GM18511 (cell line): ENCODE data around the gene SLC5A5.
A peak's percentile ranks its signal among the peaks of the same experiment; 100 is the strongest.

Experiments used
- ATAC-seq: cut with Tn5 transposase; IDR thresholded peaks from one replicate; pipeline ENCODE4 v1.9.1; 2021; ENCODE audit warnings: mild to moderate bottlenecking, moderate library complexity; ENCODE audit not compliant: unreplicated experiment

Gene SLC5A5

DNA sequence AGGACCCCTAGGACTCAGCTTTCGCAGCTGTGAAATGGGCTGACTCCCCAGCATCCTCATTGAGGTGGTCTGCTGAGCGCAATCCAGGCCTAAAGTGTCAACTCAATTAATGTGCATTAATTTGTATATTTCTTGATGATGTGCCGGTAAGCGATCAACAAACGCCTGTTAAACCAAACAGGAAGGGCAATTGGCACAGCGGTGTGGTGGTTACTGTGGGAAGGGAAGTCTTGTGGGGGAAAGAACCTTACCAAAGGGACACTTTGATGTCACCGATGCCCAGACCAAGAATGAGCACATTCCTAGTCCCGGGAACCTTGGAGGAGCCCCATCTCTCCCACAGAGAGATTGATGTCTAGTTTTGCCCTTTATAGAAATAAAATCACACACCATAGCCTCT lies 25.6 kb upstream of the SLC5A5 start:
- no peak for ATAC-seq

DNA sequence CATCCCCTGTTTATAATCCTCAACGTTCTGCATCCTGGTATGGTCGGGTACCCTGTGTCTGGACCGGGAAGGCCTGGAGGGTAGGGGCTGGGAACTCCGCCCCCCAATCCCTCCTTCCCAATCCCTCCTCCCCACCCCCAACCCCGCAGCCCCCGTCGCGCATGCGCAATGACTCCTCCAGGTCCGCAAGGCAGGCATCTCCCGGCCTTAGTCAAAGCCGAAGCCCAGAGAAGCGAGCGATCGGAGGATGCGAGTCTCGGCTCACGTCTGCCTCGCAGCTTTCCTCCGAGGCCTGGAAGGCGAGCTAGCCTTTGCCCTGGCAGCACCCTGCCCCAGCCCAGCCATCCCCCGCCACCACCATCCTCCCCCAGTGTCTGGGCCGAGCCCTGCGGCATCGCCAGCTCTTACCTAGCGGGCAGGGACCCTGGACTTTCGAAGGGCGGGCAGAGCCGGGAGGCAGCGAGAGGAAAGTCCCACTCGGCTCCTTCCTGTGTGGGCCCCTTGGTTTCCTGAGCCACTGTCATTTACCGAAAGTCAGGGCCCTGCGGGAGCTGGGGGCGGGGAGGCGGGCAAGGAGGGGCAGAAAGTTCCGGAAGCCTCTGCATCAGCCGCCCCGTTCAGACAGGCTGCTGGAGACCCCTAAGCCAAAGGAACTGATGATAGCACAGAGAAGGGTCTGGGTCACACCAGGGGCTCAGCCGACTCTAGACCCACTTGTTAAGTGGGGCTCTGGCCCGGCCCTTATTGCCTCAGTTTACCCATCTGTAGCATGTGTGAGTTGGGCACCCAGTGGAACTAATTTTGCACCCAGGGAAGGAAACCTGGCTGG lies 24.0 kb upstream of the SLC5A5 start, which contains the start of gene JAK3:
JAK3 (minus strand) TSS at position 445 of the 829 bp plus-strand sequence. CDS start 3,565 bp downstream, outside the sequence.
- peak; percentile 58 for ATAC-seq

DNA sequence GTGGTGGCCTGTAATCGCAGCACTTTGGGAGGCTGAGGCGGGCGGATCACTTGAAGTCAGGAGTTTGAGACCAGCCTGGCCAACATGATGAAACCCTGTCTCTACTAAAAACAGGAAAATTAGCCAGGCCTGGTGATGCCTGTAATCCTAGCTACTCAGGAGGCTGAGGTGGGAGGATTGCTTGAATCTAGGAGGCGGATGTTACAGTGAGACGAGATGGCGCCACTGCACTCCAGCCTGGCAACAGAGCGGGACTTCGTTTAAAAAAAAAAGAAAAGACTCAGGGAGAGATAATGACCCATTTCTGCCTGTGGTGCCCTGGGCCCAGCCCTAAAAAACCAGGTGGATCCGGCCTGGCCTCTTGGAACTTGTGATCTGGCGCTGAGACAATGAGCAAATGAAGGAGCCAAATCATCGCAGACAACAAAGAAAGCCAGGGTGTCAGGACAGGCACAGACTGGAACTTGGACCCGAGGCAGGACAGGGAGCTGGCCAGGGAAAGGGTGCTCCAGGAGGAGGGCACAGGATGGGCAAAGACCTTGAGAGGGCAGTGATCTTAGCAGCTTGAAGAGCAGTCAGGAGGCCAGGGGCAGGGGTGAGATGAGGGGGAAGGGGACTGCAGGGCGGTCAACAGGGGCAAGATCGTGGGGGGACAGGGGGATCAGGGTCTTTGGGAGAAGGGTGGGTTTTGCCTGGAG lies 23.0 kb upstream of the SLC5A5 start:
- ATAC-seq, result no peak

DNA sequence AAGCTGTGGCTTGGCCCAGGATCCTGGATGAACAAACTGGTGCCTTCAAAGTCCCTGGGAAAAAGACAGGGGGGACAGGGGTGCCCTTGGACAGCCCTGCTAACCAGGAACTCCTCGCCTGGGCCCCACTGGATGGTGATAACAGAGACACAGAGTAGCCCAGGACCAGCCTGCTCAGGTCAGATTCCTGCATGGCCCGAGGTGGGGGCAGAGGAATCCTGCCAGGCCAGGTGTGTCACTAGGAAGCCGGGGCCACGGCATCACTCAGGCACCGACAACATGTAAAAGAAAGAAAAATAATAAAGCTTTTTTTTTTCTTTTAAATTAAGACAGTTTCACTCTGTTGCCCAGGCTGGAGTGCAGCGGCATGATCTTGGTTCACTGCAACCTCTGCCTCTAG lies 17.7 kb upstream of the SLC5A5 start:
- no peak for ATAC-seq

DNA sequence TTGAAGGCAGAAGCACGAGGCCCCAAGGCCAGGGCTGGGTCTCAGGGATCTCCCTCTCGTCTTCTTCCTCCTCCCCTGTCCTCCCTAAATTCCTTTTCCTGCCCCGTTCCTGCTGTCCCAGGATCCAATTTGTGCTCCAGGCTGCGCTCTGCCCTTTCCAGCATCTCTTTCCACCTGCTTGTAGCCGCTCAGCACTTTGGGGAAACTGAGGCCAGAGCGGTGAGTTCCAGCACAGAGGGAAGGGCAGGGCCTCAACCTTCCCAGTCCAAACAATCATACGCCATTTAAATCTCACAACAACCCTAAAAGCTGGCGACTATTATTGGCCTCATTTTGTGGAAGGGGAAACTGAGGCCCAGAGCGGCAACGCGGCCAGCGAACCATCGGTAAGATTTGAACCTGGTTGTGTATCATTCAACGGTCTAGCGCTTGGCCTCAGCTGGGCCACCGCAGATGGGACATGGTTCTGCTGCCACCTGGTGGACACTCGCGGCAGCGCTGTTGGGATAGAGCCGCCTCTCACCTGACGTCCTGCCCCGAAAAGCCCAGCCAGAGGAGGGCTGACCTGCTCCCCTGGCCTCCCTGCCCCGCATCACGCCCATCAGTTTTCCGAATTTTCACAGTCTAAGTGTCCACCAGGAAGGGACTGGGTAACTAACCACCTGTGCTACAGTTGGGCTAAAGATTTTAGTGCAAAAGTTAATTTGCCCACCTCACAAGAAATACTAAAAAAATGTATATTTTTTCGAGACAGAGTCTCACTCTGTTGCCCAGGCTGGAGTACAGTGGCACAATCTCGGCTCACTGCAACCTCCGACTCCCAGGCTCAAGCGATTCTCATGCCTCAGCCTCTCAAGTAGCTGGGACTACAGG lies 16.2 kb upstream of the SLC5A5 start:
- no peak for ATAC-seq

DNA sequence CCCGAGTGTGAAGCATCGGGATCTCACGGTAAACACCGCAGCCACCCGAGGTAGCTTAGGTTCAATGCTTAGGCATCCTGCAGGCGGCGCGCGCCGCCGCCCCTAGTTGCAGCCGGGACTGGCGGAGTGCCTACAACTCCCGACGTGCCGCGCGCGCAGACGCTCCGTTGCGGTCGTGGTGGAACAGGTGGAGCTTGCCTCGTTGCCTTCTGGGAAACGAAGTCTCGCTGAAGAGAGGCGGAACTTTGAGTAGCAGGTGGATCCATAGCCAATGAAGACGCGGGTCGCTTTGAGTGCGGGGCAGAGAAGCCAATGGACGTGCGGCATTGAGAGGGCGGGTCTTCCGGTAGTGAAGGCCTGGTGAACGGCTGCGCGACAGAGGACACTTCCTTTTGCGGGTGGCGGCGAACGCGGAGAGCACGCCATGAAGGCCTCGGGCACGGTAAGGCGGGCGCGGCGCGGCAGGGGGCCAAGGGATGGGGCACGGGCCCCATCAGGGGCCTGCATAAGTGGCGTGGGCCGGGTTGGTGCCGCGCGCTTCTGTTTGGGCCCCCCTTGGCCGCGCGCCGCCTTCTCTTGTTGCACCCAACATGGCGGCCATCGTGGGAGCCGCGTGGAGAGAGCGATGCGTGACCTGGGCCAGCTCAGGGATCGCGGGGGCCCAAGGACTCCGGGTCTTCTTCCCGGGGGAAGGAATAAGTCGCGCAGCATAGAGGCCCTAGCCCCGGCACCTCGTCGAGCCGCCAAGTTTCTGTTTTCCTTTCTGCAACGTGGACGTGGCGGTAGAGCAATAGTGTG lies 12.0 kb upstream of the SLC5A5 start, which contains the start of gene RPL18A:
RPL18A (plus strand) TSS at position 378 of the 798 bp plus-strand sequence; CDS start at position 425, 47 bp downstream.
- ATAC-seq, result peak; percentile 95

DNA sequence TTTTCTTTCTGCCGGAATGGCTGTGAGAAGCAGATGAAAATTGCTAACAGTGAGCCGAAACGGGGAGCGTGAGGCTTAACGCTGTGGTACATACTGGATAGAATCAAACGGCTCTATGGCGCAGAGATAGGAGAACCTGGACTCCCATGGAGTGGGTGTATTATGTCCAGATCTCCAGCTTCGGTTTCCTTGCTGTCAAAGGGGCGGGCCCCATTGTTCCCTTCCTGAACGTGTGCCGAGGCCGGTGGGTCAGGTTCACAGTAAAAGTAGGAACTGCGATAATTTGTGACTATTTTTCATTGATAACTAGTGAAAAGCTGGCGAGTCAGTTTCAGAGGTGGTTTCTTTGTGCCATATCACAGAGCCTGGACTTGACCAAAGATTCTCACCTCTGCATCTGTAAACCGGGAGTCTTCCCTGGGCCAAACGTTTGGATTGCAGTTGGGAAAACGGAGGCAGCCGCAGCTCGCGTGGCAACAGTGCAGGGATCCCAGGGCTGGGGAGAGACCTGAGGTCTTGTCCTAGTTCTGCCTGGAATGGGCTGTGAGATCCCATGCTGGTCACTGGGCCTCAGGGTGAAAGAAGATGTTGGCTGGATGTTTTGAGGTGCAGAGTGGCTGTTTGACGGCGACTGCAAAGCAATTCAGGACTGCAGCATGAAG lies 11.3 kb upstream of the SLC5A5 start:
- ATAC-seq, result no peak

DNA sequence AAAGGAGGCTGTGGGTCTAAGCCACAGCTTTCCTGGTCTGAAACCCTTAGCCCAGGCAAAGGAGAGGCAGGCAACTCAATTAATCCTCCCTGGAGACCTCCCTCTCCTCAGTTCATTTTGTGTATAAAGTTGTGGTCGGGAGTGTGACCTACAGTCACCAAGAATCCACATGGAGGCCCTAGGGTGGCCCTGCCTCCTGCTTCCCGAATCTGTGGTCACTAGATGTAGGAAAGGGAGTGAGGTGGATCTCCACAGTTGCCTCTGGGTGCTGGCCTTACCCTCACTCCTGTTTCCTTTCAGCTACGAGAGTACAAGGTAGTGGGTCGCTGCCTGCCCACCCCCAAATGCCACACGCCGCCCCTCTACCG lies 10.8 kb upstream of the SLC5A5 start:
- ATAC-seq, result no peak

DNA sequence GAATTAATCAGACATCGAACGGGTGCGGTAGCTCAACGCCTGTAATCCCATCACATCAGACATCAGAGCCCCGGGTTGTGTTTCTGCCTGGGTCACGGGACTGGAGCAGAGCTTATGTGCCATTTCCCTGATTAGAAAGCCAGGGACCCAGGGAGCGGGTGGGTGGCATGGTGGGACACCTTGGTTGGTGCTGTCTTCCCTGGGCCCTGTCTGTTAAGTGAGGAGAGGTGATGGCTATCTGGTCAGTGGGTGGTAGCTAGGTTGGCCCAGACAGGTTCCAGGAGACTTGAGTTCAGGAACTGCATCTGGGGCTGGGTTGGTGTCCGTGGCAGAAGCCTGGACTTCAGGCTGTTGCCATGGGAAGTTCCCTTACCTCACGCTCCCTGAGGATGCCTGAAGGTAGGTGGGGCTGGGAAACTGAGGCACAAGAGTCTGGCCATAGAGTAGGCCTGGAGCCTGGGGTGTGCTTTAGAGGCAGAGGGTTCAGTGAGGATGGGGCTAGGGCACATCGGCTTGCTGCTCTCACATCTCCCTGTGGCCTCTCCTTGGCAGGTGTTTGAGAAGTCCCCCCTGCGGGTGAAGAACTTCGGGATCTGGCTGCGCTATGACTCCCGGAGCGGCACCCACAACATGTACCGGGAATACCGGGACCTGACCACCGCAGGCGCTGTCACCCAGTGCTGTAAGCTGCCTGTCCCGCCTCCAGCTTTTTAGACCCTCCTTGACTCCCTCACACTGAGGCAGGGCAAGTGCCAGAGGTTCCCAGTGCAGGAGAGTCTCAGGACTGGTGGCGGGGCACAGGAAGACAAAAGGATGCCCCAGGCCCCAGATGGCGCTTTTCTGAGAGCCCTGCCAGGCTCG lies 10.0 kb upstream of the SLC5A5 start:
- no peak for ATAC-seq

DNA sequence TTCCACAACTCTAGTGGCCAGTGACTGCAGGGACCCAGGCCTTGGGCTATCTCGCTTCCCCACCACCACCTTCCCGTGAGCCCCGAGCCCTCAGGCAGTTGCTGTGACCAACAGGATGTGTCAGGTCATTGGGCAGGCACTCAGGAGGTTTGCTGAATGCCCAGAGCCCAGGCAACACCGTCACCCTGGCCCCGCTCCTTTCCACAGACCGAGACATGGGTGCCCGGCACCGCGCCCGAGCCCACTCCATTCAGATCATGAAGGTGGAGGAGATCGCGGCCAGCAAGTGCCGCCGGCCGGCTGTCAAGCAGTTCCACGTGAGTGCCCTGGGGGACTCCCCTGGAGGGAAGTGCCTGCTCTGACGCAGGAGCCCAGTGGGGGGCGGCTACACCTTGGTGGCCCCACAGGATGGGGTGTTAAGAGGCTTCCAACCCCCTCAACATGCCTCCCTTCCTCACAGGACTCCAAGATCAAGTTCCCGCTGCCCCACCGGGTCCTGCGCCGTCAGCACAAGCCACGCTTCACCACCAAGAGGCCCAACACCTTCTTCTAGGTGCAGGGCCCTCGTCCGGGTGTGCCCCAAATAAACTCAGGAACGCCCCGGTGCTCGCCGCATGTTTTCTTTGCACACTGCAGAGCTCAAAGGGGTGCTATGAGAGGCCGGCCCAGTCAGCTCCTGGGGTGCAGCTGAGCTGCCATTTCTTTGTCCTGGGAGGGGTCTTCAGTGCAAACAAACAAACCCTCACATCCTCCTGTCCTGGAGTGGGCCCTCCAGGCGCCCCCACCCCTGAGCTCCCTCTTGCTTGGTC lies 8.8 kb upstream of the SLC5A5 start:
- ATAC-seq, result no peak

DNA sequence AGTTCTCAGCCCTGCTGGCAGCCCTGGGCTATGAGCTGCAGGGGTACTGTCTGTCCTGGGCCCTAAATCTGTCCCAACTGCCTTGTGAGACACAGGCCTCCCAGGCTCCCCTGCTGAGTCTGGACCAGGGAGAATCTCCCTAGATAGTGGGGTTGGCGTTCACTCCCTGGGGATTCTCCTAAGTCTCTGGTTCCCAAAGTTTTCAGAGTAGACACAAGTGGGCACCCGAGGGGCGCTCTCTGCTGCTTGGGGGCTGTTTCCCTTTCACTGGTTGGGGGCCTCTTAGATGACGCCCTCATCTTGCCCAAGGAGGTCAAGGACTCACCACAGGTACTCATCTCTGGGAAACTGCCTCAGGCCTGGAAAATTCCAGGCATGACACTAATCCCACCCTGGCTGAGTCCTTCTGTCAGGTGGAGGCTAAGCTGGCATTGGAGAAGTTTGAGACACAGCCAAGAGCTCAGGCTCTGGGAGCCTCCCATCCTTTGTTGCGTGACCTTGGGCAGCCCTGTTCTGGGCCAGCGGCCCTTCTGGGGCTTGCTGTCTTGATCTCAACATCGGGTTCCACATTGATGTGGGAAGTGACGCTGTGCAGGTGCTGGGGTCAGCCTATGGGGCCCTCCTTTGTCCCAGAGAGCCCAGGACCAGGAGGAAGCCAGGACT lies 8.1 kb upstream of the SLC5A5 start:
- ATAC-seq, result no peak

DNA sequence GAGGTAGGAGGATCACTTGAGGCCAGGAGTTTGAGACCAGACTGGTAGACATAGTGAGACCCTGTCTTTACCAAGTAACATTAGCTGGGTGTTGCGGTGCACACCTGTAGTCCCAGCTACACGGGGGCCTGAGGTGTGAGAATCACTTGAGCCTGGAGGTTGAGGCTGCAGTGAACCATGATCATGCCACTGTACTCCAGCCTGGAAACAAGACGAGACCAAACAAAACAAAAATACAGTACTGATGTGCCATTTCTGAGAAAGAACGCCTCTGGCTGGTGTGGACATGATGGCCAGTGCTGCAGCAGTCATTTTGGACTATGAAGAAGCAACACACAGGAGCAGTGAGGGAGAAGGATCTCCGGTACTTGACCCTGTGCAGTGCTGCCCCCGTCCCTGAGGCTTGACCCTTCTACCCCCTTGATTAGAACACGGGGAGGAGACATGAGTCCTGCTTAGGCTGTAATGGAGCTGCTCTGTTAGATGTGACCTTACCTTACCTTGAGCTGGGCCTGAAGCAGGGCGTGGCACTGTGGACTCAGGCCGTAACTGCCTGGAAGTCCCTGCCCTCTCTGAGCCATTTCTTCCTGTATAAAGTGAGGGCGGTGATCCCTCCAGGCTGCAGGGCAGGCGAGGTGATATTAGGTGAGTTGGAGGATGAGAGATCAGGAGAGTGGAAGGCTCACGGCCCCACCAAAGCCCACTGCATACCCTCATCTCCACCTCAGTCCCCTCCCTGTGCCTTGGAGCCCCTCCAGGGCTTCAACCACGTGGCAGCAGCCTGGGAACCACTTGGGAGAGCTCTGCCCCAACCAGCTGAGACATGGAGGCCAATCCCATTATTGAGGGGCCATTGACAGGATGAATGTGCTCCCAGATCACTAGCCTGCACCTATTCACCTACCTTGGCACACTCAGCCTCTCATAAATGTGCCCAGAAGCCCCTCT lies 6.1 kb upstream of the SLC5A5 start:
- ATAC-seq, result no peak

DNA sequence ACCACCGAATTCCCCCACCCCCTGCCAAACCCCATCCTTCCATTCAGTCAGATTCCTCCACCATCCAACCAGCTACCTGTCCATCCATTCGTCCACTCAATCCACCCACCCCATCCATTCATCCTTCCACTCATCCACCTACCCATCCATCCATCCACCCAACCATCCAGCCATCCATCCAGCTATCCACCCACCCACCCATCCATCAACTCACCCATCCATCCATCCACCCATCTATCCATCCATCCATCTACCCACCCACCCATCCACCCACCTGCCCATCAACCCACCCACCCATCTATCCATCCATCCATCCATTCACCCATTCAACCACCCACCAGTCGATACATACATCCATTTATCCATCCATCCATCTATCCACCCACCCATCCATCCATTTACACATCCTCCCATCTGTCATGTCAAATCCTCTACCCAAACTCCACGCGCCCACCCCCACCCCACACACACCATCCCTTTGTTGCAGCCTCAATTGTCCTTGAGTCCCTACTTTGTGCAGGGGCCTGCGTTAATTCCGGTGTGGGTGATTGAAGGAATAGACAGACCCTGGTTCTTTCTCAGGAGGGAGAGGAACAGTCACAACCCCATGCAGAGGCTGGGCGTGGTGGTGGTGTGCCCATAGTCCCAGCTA lies 5.3 kb upstream of the SLC5A5 start:
- ATAC-seq, result no peak

DNA sequence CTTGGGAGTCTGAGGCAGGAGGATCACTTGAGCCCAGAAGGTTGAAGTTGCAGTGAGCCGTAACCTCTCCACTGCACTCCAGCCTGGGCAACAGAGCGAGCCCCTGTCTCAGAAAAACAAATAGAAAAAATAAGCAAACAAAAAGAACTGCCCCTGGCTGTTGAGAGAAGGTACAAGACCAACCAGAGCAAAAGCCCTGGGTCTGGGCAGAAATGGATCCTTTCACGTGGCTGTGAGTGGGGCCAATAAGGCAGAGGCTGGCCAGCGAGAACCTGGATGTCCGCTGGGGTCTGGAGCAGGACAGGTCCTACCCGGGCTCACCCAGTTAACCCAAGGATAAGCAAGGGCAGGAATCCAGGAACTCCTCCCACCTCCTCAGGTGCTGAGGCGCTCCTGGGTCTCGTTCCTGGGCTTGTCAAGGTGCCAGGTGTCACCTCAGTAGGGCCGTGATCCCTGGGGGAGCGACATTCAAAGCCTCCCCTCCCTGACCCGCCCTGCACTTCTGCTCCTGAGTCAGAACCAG lies 4.7 kb upstream of the SLC5A5 start:
- no peak for ATAC-seq

DNA sequence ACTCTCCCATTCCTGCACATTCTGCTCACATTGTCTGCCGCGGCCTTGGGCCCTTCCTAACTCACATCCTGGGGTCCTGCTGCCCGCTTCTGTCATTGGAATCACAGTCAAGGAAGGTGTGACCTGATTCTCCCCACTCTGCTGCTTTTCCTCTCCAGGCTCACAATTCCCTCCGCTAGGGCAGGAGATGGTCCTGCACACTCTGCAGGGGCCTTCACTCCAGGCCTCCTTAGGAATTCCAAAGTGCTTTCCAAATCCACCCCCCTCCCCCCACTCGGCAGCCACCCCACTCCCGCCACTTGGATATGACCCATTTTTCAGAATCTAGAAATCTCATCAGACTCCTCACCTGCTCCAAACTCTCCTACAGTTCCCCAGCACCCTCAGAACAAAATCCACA lies 3.1 kb upstream of the SLC5A5 start:
- ATAC-seq, result no peak

DNA sequence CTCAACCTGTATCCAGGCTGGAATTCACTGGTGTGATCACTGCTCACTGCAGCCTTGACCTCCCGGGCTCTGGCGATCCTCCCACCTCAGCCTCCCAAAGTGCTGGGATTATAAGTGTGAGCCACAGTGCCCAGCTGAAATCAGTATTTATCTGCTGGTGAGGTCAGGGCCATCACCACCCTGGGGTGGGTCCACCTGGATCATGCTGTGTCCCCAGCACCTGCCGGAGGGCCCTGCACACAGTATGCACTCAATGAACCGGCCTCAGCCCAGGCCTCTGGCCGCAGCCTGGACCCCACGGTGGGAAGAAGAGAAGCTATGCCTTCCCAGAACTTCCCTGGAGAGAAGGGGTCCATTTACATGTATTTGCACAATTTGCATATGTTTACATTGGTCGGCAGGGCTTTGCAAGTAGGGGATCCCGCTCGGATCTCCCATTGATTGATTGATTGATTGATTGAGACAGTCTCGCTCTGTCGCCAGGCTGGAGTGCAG lies 2.6 kb upstream of the SLC5A5 start:
- ATAC-seq, result no peak
